NCI-H187 (cell line): ENCODE measurements around the gene LETM1.
"Not testable (repeated sequence)": the region's sequence is repeated elsewhere in the genome, so short reads cannot be mapped to it uniquely, and the experiment has no call there.

ENCODE experiments used
- DNase-seq, 2 experiments: peaks; one replicate each; lab custom pipeline; 2025; lab: John Stamatoyannopoulos, UW

LETM1 gene

DNA sequence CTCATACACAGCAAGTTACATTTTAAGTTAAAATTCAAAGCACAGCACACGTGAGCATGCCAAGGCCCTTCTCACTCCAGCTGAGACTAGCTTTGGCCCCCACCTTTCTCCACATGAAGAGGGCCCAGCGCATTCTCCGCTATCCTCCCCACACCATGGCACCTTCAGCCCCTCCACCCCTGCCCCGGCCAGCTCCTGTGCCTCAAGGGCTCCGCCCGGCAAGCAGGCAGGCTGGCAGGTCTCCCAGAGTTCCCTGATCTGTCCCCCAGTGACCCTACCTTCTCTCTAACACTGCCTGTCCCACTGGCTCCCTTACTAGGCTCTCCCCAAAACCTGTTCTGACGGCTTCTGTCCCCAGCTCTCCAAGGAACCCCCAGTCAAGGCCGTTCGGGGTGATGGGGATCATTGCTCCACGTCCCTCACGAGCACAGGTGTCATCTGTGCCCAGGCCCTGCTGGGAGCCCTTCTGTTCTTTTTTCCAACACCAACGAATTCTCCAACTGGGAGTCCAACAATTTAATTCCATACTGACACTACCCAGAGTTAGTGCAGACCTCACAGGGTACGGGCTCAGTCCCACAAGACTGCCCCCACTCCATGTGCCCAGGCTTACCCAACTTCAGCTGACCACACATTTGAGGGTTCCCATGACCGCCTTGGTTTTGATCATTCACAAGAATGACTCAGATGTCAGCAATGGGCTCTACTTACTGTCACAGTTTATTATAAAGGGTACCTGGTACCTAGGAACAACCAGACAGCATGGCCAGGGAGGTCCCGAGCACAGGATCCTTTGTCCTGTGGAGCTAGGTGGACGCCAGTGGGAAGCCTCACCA lies 4.2 kb downstream of the LETM1 start:
- DNase-seq: no peak

DNA sequence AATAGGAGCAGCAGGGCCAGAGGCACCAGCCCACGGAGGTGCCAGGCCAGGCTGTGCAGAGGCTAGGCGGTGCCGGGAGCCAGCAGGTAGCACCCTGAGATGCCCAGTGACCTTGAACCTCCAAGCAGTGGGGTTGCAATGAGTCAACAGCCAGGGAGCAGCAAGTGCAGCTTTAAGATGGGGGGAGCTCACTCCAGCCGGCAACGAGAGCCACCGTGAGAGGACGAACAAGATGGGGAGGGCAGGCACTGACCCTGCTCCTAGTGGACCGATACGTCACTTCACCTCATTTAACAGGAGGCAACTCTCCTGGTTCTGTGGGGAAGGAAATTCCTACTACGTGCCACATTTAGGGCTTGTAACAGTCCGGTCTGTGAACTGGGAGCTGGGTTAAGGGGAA lies 4.8 kb downstream of the LETM1 start:
- no peak for DNase-seq

DNA sequence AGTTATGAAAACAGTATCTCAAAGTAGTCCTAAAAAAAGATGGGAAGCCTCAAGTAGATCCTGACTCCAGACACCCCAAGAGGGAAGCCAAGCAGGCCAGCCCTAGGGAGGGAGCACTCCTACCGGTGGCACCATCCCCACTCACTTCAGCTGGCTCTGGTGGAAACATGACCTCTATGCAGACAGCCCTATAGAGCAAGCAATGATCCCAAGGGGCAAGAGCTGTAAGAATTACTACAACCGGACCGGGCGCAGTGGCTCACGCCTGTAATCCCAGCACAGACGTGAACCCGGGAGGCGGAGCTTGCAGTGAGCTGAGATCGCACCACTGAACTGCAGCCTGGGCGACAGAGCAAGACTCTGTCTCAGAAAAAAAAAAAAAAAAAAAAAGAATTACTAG lies 5.7 kb downstream of the LETM1 start:
- DNase-seq: no peak

DNA sequence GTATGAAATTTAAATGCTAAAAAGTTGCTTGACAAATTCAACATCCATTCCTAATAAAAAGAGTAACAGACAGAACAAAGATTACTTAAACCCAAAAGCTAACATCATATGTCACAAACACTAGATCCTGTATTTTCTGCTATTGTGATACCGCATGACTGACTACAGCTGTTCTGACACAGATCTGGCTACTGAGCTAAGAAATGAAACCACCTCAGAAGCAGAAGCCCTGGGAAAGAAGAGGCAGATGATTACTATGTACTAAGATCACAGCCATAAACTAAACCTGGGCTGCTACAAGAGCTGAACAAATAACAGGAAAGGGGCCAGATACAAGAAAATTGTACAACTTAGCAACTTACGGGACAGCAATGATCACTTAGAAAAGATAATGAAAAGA lies 9.4 kb downstream of the LETM1 start:
- DNase-seq: no peak

DNA sequence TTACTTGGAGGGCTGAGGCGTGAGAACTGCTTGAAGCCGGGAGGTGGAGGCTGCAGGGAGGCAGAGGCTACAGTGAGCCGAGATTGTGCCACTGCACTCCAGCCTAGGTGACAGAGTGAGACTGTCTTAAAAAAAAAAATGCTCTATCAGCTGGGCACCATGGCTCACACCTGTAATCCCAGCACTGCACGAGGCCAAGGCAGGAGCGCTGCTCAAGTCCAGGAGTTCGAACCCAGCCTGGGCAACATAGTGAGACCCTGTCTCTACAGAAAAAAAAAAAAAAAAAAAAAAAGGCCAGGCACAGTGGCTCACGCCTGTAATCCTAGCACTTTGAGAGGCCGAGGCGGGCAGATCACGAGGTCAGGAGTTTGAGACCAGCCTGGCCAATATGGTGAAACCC lies 11.3 kb downstream of the LETM1 start:
- DNase-seq: not testable (repeated sequence)

DNA sequence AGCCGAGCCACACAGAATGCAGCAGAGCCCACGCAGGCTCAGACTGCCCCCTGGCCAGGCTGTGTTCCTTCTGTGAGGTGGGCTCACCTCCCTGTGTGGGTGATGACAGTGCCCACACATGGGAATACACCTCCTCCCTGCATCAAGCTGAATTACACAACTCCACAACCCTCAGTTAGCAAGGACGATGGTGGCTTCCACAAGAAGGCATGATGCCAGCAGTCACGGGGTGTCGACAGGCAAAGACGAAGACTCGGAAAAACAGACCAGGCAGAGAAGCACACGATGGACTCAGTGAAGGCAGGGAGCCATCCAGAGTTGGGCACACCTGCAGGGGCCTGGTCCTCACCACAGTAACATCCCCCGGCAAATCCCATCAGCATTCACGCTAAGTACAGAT lies 12.1 kb downstream of the LETM1 start:
- no peak for DNase-seq

DNA sequence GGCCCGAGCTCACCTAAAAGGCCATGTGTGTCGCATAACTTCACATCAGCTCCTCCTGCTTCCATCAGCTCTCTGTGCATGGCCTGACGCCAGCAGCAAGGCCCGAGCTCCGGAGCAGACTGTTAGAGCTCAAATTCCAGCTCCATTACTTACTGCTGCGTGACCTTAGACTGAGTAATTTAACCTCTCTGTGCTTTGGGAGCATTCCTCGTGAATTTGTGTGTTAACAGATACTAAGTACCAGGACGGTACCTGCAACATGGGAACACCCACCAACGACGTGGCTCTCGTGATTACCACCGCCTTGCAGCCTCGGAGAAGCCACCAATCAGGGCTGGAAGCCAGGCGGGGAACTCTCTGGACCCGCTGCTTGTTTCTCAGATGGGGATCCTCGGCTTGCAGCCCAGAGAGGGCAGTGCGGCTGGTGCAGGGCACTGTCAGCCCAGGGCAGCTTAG lies 12.9 kb downstream of the LETM1 start:
- DNase-seq: no peak

DNA sequence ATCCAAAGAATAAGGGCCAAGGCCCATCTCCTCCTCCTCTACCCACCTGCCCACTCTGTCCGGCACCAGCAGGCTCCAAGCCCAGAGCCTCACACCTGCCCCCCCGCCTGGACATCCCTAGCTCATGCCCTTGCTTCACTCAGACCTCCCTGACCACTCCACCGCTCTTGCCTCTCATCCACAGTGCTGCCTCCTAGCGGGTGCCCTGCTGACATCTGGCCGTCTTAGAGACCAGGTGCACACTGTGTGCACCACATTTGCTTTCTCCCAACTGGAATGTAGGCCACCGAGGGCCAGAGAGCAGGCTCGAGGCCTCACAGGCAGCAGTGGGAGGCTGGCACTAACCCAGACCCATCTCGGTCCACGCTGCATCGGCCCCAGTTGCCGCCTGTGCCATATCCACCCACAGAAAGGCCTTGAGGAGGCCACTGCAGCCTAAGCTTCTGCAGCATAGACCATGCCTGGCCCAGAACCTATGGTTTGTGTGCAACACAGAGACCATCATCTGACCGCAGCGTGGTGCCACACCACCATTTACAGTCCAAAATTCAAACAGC lies 13.5 kb downstream of the LETM1 start:
- DNase-seq: no peak

DNA sequence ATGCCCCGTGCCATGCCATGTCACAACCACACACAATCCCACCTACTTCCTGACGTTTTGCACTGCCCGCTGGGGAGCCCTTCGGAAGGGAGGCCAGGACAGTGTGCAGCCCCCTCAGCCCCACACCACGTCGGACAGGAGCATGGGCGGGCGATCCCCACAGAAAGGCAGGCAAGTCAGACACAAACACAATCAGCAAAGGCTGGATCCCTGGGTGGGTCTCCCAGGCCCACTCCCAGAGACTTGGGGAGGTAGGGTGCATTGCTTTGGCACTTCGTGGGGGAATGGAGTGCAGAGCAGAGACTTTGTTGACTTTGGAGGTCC lies 14.1 kb downstream of the LETM1 start:
- DNase-seq: no peak

DNA sequence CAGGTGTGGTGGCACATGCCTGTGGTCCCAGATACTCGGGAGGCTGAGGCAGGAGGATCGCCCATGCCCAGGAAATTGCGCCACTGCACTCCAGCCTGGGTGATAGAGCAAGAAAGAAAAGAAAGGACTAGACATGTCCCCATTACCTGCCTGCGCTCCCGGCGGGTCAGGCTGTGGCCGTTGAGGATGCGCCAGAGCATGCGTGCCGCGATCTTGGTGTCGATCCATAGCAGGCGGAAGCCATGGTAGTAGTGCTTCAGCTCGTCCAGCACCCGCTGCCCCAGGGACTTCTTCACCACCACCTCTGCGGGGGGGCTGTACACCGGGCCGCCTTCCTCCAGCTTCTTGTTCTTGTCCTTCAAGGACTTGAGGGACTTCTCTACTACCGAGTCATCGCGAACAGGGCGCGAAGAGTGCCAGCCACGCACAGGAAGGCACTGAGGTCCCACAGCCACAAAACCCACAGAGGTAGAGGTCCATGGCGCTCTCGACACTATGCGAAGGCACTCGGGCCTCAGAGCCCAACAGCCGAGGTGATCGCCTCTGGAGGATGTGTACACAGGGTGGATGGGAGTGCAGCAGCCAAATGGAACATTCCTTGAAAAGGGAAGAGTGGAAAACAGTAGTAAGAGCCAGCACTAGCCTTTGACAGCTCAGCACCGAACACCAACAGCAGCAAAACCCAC lies 14.6 kb downstream of the LETM1 start:
- no peak for DNase-seq

DNA sequence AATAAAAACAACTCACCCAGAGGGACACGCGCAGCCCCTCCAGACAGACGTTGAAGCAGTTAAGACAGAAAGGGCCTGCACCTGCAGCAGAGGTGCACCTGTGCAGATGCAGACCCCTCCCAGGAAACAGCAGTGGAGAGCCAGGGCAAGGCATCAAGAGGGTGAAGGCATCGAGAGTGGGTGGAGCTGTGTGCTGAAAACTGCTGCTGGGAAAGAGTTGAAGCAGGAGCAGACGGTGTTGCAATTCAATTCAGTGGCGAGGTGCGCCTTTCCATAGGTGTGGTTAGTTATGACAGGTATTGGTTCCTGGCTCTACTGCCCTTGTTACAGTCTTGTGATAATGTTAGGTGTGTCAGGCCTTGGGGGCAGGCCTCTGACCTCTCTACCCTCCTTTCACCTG lies 16.7 kb downstream of the LETM1 start:
- no peak for DNase-seq

DNA sequence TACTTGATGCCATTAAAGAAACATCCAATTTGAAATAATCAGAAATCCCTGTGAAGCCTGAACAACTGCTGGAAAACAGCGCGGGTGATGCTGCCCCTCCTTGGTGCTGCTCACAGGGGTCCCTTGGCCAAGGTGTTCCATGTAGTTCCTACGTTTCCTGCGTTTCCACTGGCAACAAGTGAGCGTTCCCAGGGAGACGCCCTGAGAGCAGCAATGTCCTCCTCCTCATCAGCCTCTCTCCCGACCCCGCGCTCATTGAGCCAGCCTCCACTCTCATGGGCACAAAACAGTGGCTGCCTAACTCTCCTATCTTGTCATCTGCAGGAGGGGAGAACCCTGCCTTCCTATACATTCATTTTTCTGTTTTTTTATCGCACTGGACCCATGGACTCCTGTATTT lies 18.9 kb downstream of the LETM1 start:
- DNase-seq: no peak

DNA sequence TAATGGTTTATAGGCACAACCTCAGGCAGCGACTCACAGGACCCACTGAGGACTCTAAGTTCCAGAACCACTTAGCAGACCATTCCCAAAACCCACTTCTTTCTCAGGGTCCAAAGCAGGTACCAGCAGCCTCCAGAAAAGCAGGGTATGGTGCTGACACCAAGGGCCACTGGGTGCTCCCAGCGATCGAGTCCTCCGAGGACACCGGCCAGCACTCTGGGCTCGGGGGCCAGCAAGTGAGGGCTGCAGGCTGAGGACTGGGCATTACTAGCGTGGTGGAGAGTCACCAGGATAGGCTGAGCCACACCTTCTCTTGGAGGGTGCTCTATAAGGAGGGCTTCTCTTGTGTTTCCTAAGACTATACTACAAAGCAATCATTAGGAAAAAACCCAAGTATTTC lies 19.3 kb downstream of the LETM1 start:
- no peak for DNase-seq

DNA sequence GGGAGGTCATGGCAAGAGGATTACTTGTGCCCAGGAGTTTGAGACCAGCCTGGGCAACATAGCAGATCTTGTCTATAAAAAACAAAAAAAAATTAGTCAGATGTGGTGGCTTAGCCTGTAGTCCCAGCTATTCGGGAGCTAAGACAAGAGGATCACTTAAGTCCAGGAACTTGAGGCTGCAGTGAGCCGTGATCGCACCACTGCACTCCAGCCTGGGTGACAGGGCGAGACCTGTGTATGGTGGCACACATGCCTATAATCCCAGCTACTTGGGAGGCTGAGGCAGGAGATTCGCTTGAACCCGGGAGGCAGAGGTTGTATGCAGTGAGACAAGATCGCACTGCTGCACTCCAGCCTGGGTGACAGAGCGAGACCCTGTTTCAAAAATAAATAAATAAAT lies 20.1 kb downstream of the LETM1 start:
- not testable (repeated sequence) for DNase-seq

DNA sequence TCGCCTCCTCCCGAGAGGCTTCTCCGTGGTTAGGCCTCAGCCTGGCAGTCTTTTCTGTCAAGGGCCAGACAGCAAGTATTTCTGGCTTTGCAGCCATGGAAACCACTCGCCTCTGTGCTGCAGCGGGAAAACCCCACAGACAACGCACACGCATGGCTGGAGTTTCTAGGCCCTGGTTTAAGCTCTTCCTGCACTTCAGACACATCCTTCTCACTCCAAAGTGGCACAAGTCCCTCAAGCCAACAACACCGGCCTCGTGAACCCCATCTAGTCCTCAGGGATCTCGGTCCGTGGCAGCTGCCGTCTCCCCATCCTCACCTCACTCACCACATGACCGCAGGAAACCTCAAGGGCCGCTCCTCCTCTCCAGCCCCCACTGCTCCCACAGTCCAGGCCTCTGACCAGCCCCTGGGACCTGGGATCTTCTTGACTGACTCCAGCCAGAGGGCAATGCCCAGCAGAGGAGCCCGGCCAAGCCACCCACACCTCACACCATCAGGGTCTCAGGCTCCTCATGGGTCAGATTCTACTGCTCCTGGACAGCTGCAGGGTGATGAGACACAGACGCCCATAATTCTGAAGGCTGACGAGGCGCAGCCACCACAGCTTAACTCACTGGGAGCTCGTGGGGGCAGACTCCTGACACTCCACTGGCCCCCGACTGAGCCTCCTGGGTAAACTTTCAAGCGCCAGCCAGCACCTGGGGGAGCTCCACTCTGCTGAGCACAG lies 21.7 kb downstream of the LETM1 start:
- DNase-seq: peak in 1 of 2 experiments; percentile 20

DNA sequence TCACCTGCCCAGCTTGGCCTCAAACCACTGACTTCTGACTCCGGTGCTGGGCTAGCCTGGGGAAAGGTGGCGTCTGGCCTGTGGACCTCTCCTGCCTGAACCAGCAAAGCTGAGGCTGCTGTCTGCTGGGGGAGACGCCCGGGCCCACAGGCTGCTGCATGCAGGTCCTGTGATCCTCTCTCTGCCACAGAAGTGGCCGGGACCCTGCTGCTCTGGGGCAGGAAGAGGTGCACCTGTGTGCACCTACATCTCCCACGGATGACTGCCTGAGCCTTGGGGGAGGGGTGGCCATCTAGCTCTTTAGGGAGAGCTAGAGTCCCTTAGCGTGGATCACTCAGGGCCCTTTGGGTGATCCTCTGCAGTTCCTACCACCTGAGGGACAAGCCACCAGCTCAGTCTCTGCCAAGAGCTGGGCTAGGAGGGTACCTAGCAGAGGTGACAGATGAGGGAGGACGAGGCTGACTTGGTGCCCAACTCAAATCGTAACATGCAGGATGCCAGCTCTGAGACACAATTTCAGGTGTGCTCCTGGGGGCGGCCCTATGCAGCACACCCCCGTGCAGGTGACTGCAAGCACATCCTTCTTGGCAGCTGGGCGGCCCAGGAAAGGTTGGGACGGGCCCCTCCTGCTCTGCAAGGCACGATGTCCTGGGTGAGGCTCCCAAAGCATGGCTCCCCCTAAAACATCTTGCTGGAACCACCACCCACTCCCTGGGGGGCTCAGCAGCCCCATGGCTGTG lies 22.5 kb downstream of the LETM1 start:
- no peak for DNase-seq

DNA sequence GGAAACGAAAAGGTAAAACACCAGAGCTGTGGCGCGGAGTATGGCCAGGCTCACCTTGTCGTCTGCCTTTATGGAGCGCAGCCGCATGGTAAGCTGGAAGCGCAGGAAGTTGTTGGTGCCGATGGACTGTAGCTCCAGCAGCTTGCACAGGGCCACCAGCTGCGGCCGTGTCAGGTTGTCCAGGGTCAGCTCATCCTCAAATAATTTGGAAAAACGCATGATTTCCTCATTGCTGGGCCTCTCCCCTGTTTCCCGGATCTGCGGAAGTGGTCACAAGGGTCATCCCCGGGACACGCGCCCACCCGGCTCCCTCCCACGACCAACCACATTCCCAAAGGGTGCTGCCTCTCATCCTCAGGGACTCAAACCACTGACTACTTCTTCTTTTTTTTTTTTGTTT lies 23.3 kb downstream of the LETM1 start:
- no peak for DNase-seq

DNA sequence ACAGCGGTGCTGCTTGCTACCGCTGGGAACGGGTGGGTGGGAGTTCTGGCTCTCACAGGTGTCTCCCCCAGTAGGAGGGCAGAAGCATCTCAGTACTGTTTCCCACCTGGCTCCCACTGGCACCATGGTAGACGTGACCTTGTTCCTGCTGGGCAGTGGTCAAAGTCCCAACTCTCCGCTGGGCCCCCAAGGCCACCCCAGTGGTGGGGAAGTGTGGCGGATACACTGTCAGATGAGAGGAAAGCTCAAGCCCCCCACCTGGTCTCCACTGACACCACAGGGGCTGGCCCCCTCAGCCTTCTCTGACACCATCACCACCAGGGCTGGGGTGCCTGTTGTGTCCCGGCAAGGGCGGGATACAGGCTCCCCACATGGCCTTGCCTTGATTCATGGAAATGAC lies 24.6 kb downstream of the LETM1 start:
- no peak for DNase-seq

DNA sequence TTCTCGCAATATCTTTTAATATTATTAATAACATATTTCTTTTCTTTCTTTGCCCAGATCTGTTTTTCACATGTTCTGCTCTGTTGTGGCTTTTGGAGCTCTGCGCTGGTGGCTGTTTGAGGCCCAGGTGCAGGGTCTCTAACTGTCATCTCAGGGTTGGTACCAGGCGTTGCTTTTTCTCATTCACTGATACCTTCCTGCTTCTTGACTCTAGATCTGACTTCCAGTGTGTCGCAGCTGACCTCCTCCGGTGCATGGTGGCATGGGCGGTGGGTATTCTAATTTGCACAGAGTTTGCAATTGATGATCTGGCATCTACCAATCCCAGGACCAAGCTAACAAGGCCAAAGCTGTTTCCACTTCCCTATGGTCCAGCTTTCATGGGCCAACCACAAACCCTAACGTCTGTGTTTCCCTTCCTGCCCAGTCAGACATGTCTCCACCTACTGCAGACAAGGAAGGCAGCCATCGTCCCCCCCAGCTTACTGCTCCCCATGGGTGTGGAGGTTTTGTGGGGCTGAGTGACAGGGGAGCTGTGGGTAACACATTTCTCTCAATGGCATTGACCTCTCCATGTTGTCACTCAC lies 25.2 kb downstream of the LETM1 start:
- DNase-seq: no peak

DNA sequence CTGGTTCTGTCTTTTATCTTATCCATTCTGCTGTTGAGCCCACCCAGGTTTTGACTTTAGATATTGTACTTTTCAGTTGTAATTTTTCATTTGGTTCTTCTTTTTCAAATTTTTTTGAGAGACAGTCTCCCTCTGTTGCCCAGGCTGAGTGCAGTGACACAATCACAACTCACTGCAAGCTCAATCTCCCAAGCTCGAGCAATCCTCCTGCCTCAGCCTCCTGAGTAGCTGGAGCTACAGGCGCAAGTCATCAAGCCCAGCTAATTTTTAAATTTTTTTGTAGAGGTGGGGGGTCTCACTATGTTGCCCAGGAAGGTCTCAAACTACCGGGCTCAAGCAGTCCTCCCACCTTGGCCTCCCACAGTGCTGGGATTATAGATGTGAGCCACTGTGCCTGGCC lies 25.7 kb downstream of the LETM1 start:
- no peak for DNase-seq

DNA sequence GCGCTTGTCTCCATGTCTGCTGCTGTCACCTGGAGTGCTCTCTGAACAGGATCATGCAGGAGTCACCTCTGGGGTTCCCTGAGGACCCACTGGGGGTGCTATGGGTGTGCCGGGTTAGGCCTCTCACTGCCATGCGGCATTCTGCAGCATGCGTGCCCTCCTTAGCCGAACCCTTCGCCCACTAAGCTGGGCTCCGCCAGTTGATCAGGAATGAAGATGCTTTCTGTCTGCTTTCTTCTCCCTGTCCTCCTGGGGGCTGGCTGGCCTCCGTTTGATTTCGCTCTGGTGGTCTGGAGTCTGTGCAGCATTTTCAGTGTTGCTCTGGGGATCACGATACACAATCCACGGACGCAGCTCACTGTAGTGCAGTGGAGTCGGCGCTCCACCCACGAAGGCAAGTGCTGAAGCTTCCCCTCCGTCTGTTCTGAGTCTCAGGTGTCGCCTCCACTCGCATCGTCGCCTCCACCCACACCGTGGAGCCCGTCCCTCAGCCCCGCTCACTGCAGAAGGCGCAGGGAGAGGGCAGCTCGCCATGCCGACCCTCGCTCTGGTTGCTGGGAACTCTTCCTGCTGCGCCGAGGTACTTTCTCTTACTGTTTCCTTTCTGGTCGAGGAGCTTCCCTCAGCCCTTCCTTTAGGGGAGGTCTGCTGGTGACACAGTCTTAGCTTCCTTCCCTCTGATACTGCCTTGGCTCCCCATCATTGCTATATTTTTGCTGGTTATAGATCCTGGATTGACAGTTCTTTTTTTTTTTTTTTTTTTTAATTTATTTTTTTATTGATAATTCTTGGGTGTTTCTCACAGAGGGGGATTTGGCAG lies 29.2 kb downstream of the LETM1 start:
- DNase-seq: no peak
